Glutamatergic neuron (in vitro differentiated cells): ENCODE results near the gene F2R. TPM values are rescaled to one million over a fixed set of nuclear protein-coding genes. Genes with fewer than 3 reads are reported as not detected.

Source experiments
- DNase-seq: peaks from one replicate; pipeline ENCODE4 v3.0.0; 2022
- H3K27ac Mint-ChIP-seq: one replicate; pipeline ENCODE4 v1.8.0; 2020; ENCODE audit warnings: mild to moderate bottlenecking, mixed read lengths, inconsistent platforms; ENCODE audit not compliant: unreplicated experiment
- H3K27me3 Mint-ChIP-seq: one replicate; pipeline ENCODE4 v1.8.0; 2020; ENCODE audit warnings: mild to moderate bottlenecking, moderate library complexity, mixed read lengths, inconsistent platforms; ENCODE audit not compliant: unreplicated experiment
- H3K36me3 Mint-ChIP-seq: one replicate; pipeline ENCODE4 v1.8.0; 2020; ENCODE audit warnings: mild to moderate bottlenecking, mixed read lengths, inconsistent platforms; ENCODE audit not compliant: unreplicated experiment
- H3K4me1 Mint-ChIP-seq: one replicate; pipeline ENCODE4 v1.8.0; 2020; ENCODE audit warnings: mild to moderate bottlenecking, low read depth, mixed read lengths, inconsistent platforms; ENCODE audit not compliant: unreplicated experiment
- H3K4me3 Mint-ChIP-seq: one replicate; pipeline ENCODE4 v1.8.0; 2020; ENCODE audit warnings: mild to moderate bottlenecking, mixed read lengths, inconsistent platforms; ENCODE audit not compliant: unreplicated experiment
- H3K9me3 Mint-ChIP-seq: one replicate; pipeline ENCODE4 v1.8.0; 2020; ENCODE audit warnings: mild to moderate bottlenecking, moderate library complexity, mixed read lengths, inconsistent platforms; ENCODE audit not compliant: unreplicated experiment
- CTCF ChIP-seq: fragments of 200-600 bp; sonication (generic); IDR thresholded peaks from one replicate; pipeline ENCODE4 v1.5.0; 2021; ENCODE audit not compliant: partially characterized antibody, unreplicated experiment
- total RNA-seq: library from RNA; stranded (reverse); fragmentation: NEBNext Ultra II Directional; extraction: Animal tissue kit (Norgen Biotek cat#: 25700); gene quantifications from one replicate; pipeline ENCODE4 v1.2.1, GENCODE V29; 2021; ENCODE audit not compliant: unreplicated experiment

F2R gene
- total RNA-seq, 1 donor from 2014 or later: 59.3 TPM

- Mint-ChIP-seq H3K27ac (no peak overlapping the region), H3K36me3 (no peaks in the 10 kb centered on the region), H3K4me1 (peaks cover 2% of the 10 kb centered on the region), H3K4me3 (no peak overlapping the region), H3K9me3 (no peaks in the 10 kb centered on the region), H3K27me3 (no peaks in the 10 kb centered on the region)
- no peak for DNase-seq
- TF ChIP-seq CTCF: no peak
Observed at GRCh38 chr5:76700571-76700970, 15.4 kb upstream of the F2R start.

DNA sequence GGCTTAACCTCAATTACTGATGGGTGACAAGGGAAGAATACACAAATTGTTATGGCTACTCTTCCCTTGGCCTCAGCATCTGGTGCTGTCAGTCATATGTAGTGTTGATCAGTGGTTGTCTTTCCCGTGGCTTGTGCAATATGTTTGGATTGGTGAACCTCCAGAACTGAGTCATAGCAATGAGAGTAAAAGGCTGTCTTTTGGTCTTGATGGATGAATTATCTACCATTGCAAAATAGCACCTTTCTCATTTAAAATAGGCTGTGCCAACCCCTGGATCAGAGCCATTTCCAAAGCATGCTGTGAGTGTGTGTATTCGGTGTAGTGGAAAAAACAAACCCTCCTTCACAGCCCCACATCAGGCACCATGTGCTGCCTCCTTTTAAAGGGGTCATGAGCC is 14.6 kb upstream of the F2R start:
- Mint-ChIP-seq H3K27ac (no peak overlapping the region), H3K36me3 (no peaks in the 10 kb centered on the region), H3K4me3 (no peak overlapping the region), H3K4me1 (peaks cover 5% of the 10 kb centered on the region), H3K27me3 (no peaks in the 10 kb centered on the region), H3K9me3 (no peaks in the 10 kb centered on the region)
- no peak for TF ChIP-seq CTCF
- DNase-seq: no peak

GRCh38 chr5:76703707-76704106 is 12.2 kb upstream of the F2R start:
- no peak for DNase-seq
- H3K9me3 Mint-ChIP-seq: no peaks in the 10 kb centered on the region
- no peak overlapping the region for H3K4me3 Mint-ChIP-seq
- no peak for TF ChIP-seq CTCF
- H3K36me3 Mint-ChIP-seq: no peaks in the 10 kb centered on the region
- no peaks in the 10 kb centered on the region for H3K27me3 Mint-ChIP-seq
- no peak overlapping the region for H3K27ac Mint-ChIP-seq
- H3K4me1 Mint-ChIP-seq: peaks cover 5% of the 10 kb centered on the region

GRCh38 chr5:76704131-76704663 is 11.7 kb upstream of the F2R start:
- no peak for DNase-seq
- Mint-ChIP-seq H3K4me1 (peaks cover 5% of the 10 kb centered on the region), H3K27me3 (no peaks in the 10 kb centered on the region), H3K27ac (no peak overlapping the region), H3K4me3 (no peak overlapping the region), H3K36me3 (no peaks in the 10 kb centered on the region), H3K9me3 (no peaks in the 10 kb centered on the region)
- TF ChIP-seq CTCF: no peak

GRCh38 chr5:76705574-76705973 is 10.4 kb upstream of the F2R start:
- peak overlapping the region; percentile 20 for H3K4me3 Mint-ChIP-seq
- no peaks in the 10 kb centered on the region for H3K9me3 Mint-ChIP-seq
- H3K4me1 Mint-ChIP-seq: peaks cover 5% of the 10 kb centered on the region
- no peaks in the 10 kb centered on the region for H3K27me3 Mint-ChIP-seq
- peak overlapping the region; percentile 26 for H3K27ac Mint-ChIP-seq
- TF ChIP-seq CTCF: no peak
- no peak for DNase-seq
- H3K36me3 Mint-ChIP-seq: no peaks in the 10 kb centered on the region
